Measurements from ENCODE around the gene RCVRN.

- TF ChIP-seq CTCF (IDR thresholded peaks at IDR 0.05) (no peak), POLR2AphosphoS5 (IDR thresholded peaks at IDR 0.05) (no peak)
Measured at GRCh38 chr17:9874722-9875121, 30.3 kb downstream of the RCVRN start.

Measured in transverse colon (tissue), 4 donors.